Measurements from ENCODE around the gene DTX3L.

Gene DTX3L

GRCh38 chr3:122576174-122576940 is 12.2 kb downstream of the DTX3L start:
- no peak overlapping the region for H2BK15ac ChIP-seq (replicated peaks; ENCODE audit: low read depth)
- WGBS (ENCODE audit: extremely low coverage, insufficient coverage, low lambda C conversion rate) = 100% methylated on average over 1 of the region's 8 CpGs
- no peak for DNase-seq
- H3K27ac ChIP-seq (ENCODE audit: low read depth, low read length) = no peak overlapping the region
- no peaks in the 10 kb centered on the region for H3K4me1 ChIP-seq (ENCODE audit: control insufficient read depth, low read depth, low read length)
- H2BK5ac ChIP-seq (ENCODE audit: low read length) = no peak overlapping the region
- no peak overlapping the region for H4K5ac ChIP-seq (ENCODE audit: low read length)
- no peak overlapping the region for H4K8ac ChIP-seq (ENCODE audit: low read depth, low read length)
- H2AK5ac ChIP-seq (ENCODE audit: low read length) = no peak overlapping the region
- H3K79me1 ChIP-seq (ENCODE audit: low read length) = no peaks in the 10 kb centered on the region
- H3K79me2 ChIP-seq (ENCODE audit: control insufficient read depth, insufficient read depth, low read length) = no peaks in the 10 kb centered on the region
- no peaks in the 10 kb centered on the region for H3K36me3 ChIP-seq (ENCODE audit: control insufficient read depth, insufficient read depth, low read length)
- H2BK120ac ChIP-seq (ENCODE audit: low read depth, low read length) = no peak overlapping the region
- H3K4ac ChIP-seq (ENCODE audit: low read depth, low read length) = no peak overlapping the region
- H3K56ac ChIP-seq (ENCODE audit: low read length) = no peak overlapping the region
- no peak overlapping the region for H3K4me3 ChIP-seq (ENCODE audit: low read length)
- no peak overlapping the region for H3K23ac ChIP-seq (ENCODE audit: low read length)
- no peaks in the 10 kb centered on the region for H3K27me3 ChIP-seq (ENCODE audit: insufficient read depth, low read length, poor library complexity)
- H3K9ac ChIP-seq (ENCODE audit: low read length) = no peak overlapping the region
- no peak overlapping the region for H3K4me2 ChIP-seq (ENCODE audit: low read length)
- H3K18ac ChIP-seq (ENCODE audit: low read length) = no peak overlapping the region

- no peaks in the 10 kb centered on the region for H3K4me1 ChIP-seq (ENCODE audit: control insufficient read depth, low read depth, low read length)
- H3K4me3 ChIP-seq (ENCODE audit: low read length) = peak within 1 kb of the TSS; percentile 1
- H3K79me1 ChIP-seq (ENCODE audit: low read length) = no peaks in the 10 kb centered on the region
- H2BK15ac ChIP-seq (replicated peaks; ENCODE audit: low read depth) = no peak within 1 kb of the TSS
- H4K8ac ChIP-seq (ENCODE audit: low read depth, low read length) = peak within 1 kb of the TSS; percentile 89
- DNase-seq = peak; percentile 30
- H3K9ac ChIP-seq (ENCODE audit: low read length) = peak within 1 kb of the TSS; percentile 11
- H3K36me3 ChIP-seq (ENCODE audit: control insufficient read depth, insufficient read depth, low read length) = no peaks in the 10 kb centered on the region
- H3K4me2 ChIP-seq (ENCODE audit: low read length) = peak within 1 kb of the TSS; percentile 27
- WGBS (ENCODE audit: extremely low coverage, insufficient coverage, low lambda C conversion rate) = no CpG with 5 or more reads among the region's 40 CpGs
- peak within 1 kb of the TSS; percentile 42 for H3K56ac ChIP-seq (ENCODE audit: low read length)
- H2BK5ac ChIP-seq (ENCODE audit: low read length) = no peak within 1 kb of the TSS
- H3K27ac ChIP-seq (ENCODE audit: low read depth, low read length) = no peak within 1 kb of the TSS
- no peak within 1 kb of the TSS for H4K5ac ChIP-seq (ENCODE audit: low read length)
- no peak within 1 kb of the TSS for H2AK5ac ChIP-seq (ENCODE audit: low read length)
- H3K23ac ChIP-seq (ENCODE audit: low read length) = no peak within 1 kb of the TSS
- no peaks in the 10 kb centered on the region for H3K27me3 ChIP-seq (ENCODE audit: insufficient read depth, low read length, poor library complexity)
- no peaks in the 10 kb centered on the region for H3K79me2 ChIP-seq (ENCODE audit: control insufficient read depth, insufficient read depth, low read length)
- H3K4ac ChIP-seq (ENCODE audit: low read depth, low read length) = no peak within 1 kb of the TSS
- no peak within 1 kb of the TSS for H2BK120ac ChIP-seq (ENCODE audit: low read depth, low read length)
- no peak within 1 kb of the TSS for H3K18ac ChIP-seq (ENCODE audit: low read length)
These were observed 13.4 kb downstream of the DTX3L start, which contains the start of gene PARP15 for GRCh38 chr3:122577409-122578031. Gene PARP15 (plus strand): TSS chr3:122577650. CDS start chr3:122577668, 18 bp downstream.

DNA sequence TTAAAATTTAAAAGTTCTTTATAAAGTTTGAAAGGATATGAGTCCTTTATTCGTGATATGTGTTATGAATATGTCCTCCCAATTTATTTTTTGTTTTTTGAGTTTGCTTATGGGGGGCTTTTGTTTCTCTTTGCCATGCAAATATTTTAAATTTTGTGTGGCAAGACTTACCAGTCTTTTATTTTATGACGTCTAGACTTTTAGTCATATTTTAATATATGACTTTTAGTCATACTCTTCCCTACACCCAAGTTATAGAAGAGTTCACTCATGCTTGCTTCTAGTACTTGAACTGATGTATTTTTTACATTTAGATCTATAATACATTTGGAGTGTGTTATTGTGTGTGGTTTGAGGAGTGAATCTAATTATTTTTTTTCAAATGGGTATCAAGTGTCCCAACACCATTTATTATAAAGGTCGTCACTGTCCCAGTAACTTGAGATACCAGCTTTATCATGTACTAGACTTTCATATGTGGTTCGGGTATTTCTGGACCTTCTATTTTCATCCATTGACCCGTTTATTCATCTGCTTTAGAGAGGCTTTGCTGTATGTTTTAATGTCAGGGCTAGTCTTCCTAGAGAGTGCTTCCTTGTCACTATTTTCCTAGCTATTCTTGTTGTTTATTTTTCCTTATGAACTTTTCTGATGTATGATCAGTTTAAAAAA is 14.1 kb downstream of the DTX3L start:
- no peaks in the 10 kb centered on the region for H3K27me3 ChIP-seq (ENCODE audit: insufficient read depth, low read length, poor library complexity)
- H3K56ac ChIP-seq (ENCODE audit: low read length) = no peak overlapping the region
- H3K4me2 ChIP-seq (ENCODE audit: low read length) = no peak overlapping the region
- no peak overlapping the region for H4K8ac ChIP-seq (ENCODE audit: low read depth, low read length)
- no peaks in the 10 kb centered on the region for H3K36me3 ChIP-seq (ENCODE audit: control insufficient read depth, insufficient read depth, low read length)
- WGBS (ENCODE audit: extremely low coverage, insufficient coverage, low lambda C conversion rate) = no CpG with 5 or more reads among the region's 5 CpGs
- H3K18ac ChIP-seq (ENCODE audit: low read length) = no peak overlapping the region
- no peaks in the 10 kb centered on the region for H3K4me1 ChIP-seq (ENCODE audit: control insufficient read depth, low read depth, low read length)
- no peak overlapping the region for H3K23ac ChIP-seq (ENCODE audit: low read length)
- no peaks in the 10 kb centered on the region for H3K79me1 ChIP-seq (ENCODE audit: low read length)
- no peak overlapping the region for H2BK15ac ChIP-seq (replicated peaks; ENCODE audit: low read depth)
- H3K4me3 ChIP-seq (ENCODE audit: low read length) = no peak overlapping the region
- H3K4ac ChIP-seq (ENCODE audit: low read depth, low read length) = no peak overlapping the region
- no peak overlapping the region for H2BK5ac ChIP-seq (ENCODE audit: low read length)
- H2AK5ac ChIP-seq (ENCODE audit: low read length) = no peak overlapping the region
- no peak for DNase-seq
- H2BK120ac ChIP-seq (ENCODE audit: low read depth, low read length) = no peak overlapping the region
- no peak overlapping the region for H4K5ac ChIP-seq (ENCODE audit: low read length)
- H3K27ac ChIP-seq (ENCODE audit: low read depth, low read length) = no peak overlapping the region
- no peaks in the 10 kb centered on the region for H3K79me2 ChIP-seq (ENCODE audit: control insufficient read depth, insufficient read depth, low read length)
- no peak overlapping the region for H3K9ac ChIP-seq (ENCODE audit: low read length)

DNA sequence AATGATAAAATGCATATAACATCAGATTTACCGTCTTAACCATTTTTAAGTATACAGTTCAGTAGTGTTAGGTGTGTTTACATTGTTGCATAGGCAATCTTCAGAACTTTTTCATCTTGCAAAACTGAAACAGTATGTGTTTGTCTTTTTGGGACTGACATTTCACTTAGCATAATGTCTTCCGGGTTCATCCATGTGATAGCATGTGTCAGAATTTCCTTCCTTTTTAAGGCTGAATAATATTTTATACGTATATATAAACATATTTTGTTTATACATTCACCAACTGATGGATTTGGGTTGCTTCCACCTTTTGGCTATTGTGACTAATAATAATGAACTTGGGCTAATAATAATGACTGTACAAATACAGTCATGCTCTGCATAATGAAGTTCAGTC is 16.3 kb downstream of the DTX3L start:
- H4K5ac ChIP-seq (ENCODE audit: low read length) = no peak overlapping the region
- H3K23ac ChIP-seq (ENCODE audit: low read length) = no peak overlapping the region
- no peak overlapping the region for H3K4me3 ChIP-seq (ENCODE audit: low read length)
- H2BK5ac ChIP-seq (ENCODE audit: low read length) = no peak overlapping the region
- no peak overlapping the region for H2AK5ac ChIP-seq (ENCODE audit: low read length)
- no peaks in the 10 kb centered on the region for H3K27me3 ChIP-seq (ENCODE audit: insufficient read depth, low read length, poor library complexity)
- H3K9ac ChIP-seq (ENCODE audit: low read length) = no peak overlapping the region
- no peak overlapping the region for H3K27ac ChIP-seq (ENCODE audit: low read depth, low read length)
- no peak overlapping the region for H3K56ac ChIP-seq (ENCODE audit: low read length)
- H3K79me2 ChIP-seq (ENCODE audit: control insufficient read depth, insufficient read depth, low read length) = no peaks in the 10 kb centered on the region
- no peak overlapping the region for H3K4ac ChIP-seq (ENCODE audit: low read depth, low read length)
- no peak overlapping the region for H2BK120ac ChIP-seq (ENCODE audit: low read depth, low read length)
- WGBS (ENCODE audit: extremely low coverage, insufficient coverage, low lambda C conversion rate) = no CpG with 5 or more reads among the region's 3 CpGs
- DNase-seq = no peak
- no peak overlapping the region for H3K18ac ChIP-seq (ENCODE audit: low read length)
- no peak overlapping the region for H2BK15ac ChIP-seq (replicated peaks; ENCODE audit: low read depth)
- H3K36me3 ChIP-seq (ENCODE audit: control insufficient read depth, insufficient read depth, low read length) = no peaks in the 10 kb centered on the region
- no peak overlapping the region for H3K4me2 ChIP-seq (ENCODE audit: low read length)
- H4K8ac ChIP-seq (ENCODE audit: low read depth, low read length) = no peak overlapping the region
- no peaks in the 10 kb centered on the region for H3K4me1 ChIP-seq (ENCODE audit: control insufficient read depth, low read depth, low read length)
- H3K79me1 ChIP-seq (ENCODE audit: low read length) = no peaks in the 10 kb centered on the region

DNA sequence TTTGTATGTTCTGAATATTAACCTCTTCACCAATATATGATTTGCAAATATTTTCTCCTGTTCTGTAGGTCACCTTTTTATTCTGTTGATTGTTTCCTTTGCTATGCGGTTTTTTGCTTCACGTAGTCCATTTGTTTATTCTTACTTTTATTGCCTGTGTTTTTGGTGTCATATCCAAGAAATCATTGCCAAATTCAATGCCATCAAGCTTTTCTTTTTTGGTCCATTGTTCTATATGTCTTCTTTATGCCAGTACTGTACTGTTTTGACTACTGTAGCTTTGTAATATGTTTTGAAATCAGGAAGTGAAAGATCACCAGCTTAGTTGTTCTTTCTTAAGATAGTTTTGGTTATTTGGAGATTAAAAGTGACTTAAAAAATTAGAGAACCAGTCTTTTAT is 17.5 kb downstream of the DTX3L start:
- Histone ChIP-seq H3K9ac (ENCODE audit: low read length) (no peak overlapping the region), H3K79me1 (ENCODE audit: low read length) (no peaks in the 10 kb centered on the region), H2BK120ac (ENCODE audit: low read depth, low read length) (no peak overlapping the region), H3K27ac (ENCODE audit: low read depth, low read length) (no peak overlapping the region), H3K4me2 (ENCODE audit: low read length) (no peak overlapping the region), H4K8ac (ENCODE audit: low read depth, low read length) (no peak overlapping the region), H3K23ac (ENCODE audit: low read length) (no peak overlapping the region), H3K4me1 (ENCODE audit: control insufficient read depth, low read depth, low read length) (no peaks in the 10 kb centered on the region), H2AK5ac (ENCODE audit: low read length) (no peak overlapping the region), H3K56ac (ENCODE audit: low read length) (no peak overlapping the region), H3K18ac (ENCODE audit: low read length) (no peak overlapping the region), H3K79me2 (ENCODE audit: control insufficient read depth, insufficient read depth, low read length) (no peaks in the 10 kb centered on the region), H4K5ac (ENCODE audit: low read length) (no peak overlapping the region), H2BK5ac (ENCODE audit: low read length) (no peak overlapping the region), H2BK15ac (replicated peaks; ENCODE audit: low read depth) (no peak overlapping the region), H3K36me3 (ENCODE audit: control insufficient read depth, insufficient read depth, low read length) (no peaks in the 10 kb centered on the region), H3K4ac (ENCODE audit: low read depth, low read length) (no peak overlapping the region), H3K4me3 (ENCODE audit: low read length) (no peak overlapping the region), H3K27me3 (ENCODE audit: insufficient read depth, low read length, poor library complexity) (no peaks in the 10 kb centered on the region)
- no CpG with 5 or more reads among the region's 2 CpGs for WGBS (ENCODE audit: extremely low coverage, insufficient coverage, low lambda C conversion rate)
- no peak for DNase-seq
